ENCODE measurements around the gene PLCB3. TPM values are rescaled to one million over a fixed set of nuclear protein-coding genes. Genes with fewer than 3 reads are reported as not detected.

The PLCB3 gene
- total RNA-seq, 1 experiment from 2014 or later = 41.2 TPM

DNA sequence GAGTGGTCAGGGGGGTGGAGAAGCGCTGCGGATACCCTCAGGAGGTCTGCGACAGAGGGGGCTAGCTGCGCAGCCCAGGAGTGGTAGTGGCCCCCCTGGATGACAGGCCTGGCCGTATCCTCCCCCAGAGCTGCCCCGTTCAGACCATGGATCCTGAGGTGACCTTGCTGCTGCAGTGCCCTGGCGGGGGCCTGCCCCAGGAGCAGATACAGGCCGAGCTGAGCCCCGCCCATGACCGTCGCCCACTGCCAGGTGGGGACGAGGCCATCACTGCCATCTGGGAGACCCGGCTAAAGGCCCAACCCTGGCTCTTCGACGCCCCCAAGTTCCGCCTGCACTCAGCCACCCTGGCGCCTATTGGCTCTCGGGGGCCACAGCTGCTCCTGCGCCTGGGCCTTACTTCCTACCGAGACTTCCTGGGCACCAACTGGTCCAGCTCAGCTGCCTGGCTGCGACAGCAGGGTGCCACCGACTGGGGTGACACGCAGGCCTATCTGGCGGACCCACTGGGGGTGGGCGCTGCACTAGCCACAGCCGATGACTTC, 24.8 kb upstream of the PLCB3 start:
- H3K4me1 ChIP-seq (ENCODE audit: control insufficient read depth, insufficient read depth, low read length) = peaks cover 23% of the 10 kb centered on the region
- H3K27ac ChIP-seq (ENCODE audit: low read length) = peak overlapping the region; percentile 90
- intact Hi-C loops (cut with micrococcal nuclease; ENCODE audit: unreplicated experiment) = no loop called here
- no peak for TF ChIP-seq TCF7L2 (IDR thresholded peaks at IDR 0.05; ENCODE audit: low read depth, low read length)
- no peak for TF ChIP-seq POLR2AphosphoS5 (IDR thresholded peaks at IDR 0.05; ENCODE audit: low read depth, low read length)
- TF ChIP-seq, protein P1, sequence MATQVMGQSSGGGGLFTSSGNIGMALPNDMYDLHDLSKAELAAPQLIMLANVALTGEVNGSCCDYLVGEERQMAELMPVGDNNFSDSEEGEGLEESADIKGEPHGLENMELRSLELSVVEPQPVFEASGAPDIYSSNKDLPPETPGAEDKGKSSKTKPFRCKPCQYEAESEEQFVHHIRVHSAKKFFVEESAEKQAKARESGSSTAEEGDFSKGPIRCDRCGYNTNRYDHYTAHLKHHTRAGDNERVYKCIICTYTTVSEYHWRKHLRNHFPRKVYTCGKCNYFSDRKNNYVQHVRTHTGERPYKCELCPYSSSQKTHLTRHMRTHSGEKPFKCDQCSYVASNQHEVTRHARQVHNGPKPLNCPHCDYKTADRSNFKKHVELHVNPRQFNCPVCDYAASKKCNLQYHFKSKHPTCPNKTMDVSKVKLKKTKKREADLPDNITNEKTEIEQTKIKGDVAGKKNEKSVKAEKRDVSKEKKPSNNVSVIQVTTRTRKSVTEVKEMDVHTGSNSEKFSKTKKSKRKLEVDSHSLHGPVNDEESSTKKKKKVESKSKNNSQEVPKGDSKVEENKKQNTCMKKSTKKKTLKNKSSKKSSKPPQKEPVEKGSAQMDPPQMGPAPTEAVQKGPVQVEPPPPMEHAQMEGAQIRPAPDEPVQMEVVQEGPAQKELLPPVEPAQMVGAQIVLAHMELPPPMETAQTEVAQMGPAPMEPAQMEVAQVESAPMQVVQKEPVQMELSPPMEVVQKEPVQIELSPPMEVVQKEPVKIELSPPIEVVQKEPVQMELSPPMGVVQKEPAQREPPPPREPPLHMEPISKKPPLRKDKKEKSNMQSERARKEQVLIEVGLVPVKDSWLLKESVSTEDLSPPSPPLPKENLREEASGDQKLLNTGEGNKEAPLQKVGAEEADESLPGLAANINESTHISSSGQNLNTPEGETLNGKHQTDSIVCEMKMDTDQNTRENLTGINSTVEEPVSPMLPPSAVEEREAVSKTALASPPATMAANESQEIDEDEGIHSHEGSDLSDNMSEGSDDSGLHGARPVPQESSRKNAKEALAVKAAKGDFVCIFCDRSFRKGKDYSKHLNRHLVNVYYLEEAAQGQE (IDR thresholded peaks at IDR 0.05; ENCODE audit: insufficient read depth in 1 of 2, low read depth in 2 of 2, low read length in 1 of 2) = no peak
- TF ChIP-seq, protein P2, sequence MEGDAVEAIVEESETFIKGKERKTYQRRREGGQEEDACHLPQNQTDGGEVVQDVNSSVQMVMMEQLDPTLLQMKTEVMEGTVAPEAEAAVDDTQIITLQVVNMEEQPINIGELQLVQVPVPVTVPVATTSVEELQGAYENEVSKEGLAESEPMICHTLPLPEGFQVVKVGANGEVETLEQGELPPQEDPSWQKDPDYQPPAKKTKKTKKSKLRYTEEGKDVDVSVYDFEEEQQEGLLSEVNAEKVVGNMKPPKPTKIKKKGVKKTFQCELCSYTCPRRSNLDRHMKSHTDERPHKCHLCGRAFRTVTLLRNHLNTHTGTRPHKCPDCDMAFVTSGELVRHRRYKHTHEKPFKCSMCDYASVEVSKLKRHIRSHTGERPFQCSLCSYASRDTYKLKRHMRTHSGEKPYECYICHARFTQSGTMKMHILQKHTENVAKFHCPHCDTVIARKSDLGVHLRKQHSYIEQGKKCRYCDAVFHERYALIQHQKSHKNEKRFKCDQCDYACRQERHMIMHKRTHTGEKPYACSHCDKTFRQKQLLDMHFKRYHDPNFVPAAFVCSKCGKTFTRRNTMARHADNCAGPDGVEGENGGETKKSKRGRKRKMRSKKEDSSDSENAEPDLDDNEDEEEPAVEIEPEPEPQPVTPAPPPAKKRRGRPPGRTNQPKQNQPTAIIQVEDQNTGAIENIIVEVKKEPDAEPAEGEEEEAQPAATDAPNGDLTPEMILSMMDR (IDR thresholded peaks at IDR 0.05) = no peak
- TF ChIP-seq SIN3A (IDR thresholded peaks at IDR 0.05; ENCODE audit: borderline replicate concordance, insufficient read depth, low read depth, low read length) = no peak; the same call in 1 of the 2 replicates
- in situ Hi-C loops (cut with HindIII; ENCODE audit: low pct_unique_long_range_greater_than_20kb, low sequenced_read_pairs) = no loop called here
- H3K36me3 ChIP-seq (ENCODE audit: control insufficient read depth, insufficient read depth, low read length) = peaks cover 2% of the 10 kb centered on the region
- DNase-seq (ENCODE audit: low read depth, low spot score) (no peak), ATAC-seq (peak; percentile 56)
- no peaks in the 10 kb centered on the region for H3K27me3 ChIP-seq (ENCODE audit: control insufficient read depth, insufficient read depth, low read length)
- H3K9me3 ChIP-seq (ENCODE audit: control insufficient read depth, insufficient read depth, low read depth, low read length) = no peaks in the 10 kb centered on the region
- BruUV-seq (replicated peaks) = TSS peak; percentile 88
- POLR2A ChIA-PET = interaction anchor here (0.6 kb wide), 2 partner anchors 48 to 64 kb away, joined by 4 to 5 read pairs; no protein-coding TSS in a partner anchor
- H3K4me3 ChIP-seq (ENCODE audit: low read depth in 2 of 2, low read length in 2 of 2) = peak overlapping the region; percentile 76 to 86
- CTCF ChIA-PET = no interaction called here

DNA sequence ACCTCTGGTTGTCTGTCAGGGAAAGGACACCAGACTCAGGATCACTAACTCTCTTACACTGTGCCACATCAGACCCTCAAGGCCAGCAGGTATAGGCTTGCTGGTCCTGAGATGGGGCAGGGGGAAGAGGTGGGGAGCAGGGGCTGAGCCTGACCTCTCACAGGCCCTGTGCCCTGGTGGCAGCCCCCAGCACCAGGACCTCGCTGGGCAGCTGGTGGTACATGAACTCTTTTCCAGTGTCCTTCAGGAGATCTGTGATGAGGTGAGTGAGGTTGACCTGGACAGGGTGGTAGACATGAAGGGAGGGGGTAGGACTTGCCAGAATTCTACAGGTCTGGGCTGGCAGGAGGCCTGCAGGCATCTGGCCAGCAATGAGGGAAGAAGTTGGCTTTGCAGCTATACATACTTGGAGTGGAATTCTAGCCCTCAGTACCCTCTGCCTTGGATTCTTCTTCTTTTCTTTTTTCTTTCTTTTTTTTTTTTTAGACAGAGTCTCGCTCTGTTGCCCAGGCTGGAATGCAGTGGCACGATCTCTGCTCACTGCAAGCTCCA, 23.8 kb upstream of the PLCB3 start:
- DNase-seq (ENCODE audit: low read depth, low spot score) = no peak
- CTCF ChIA-PET = interaction anchor here (0.6 kb wide), 1 partner anchor 23 kb away, joined by 5 read pairs; no protein-coding TSS in a partner anchor
- H3K4me3 ChIP-seq (ENCODE audit: low read depth in 2 of 2, low read length in 2 of 2) = peak overlapping the region; percentile 76 to 86
- H3K4me1 ChIP-seq (ENCODE audit: control insufficient read depth, insufficient read depth, low read length) = peaks cover 32% of the 10 kb centered on the region
- no peak for ATAC-seq
- in situ Hi-C loops (cut with HindIII; ENCODE audit: low pct_unique_long_range_greater_than_20kb, low sequenced_read_pairs) = no loop called here
- no TSS peak for BruUV-seq (replicated peaks)
- no peak for TF ChIP-seq TCF7L2 (IDR thresholded peaks at IDR 0.05; ENCODE audit: low read depth, low read length)
- no peak for TF ChIP-seq POLR2AphosphoS5 (IDR thresholded peaks at IDR 0.05; ENCODE audit: low read depth, low read length)
- TF ChIP-seq, protein P1 (IDR thresholded peaks at IDR 0.05; ENCODE audit: insufficient read depth in 1 of 2, low read depth in 2 of 2, low read length in 1 of 2) = no peak
- TF ChIP-seq, protein P2 (IDR thresholded peaks at IDR 0.05) = no peak
- TF ChIP-seq SIN3A (IDR thresholded peaks at IDR 0.05; ENCODE audit: borderline replicate concordance, insufficient read depth, low read depth, low read length) = no peak
- H3K36me3 ChIP-seq (ENCODE audit: control insufficient read depth, insufficient read depth, low read length) = peaks cover 2% of the 10 kb centered on the region
- no peaks in the 10 kb centered on the region for H3K9me3 ChIP-seq (ENCODE audit: control insufficient read depth, insufficient read depth, low read depth, low read length)
- no peaks in the 10 kb centered on the region for H3K27me3 ChIP-seq (ENCODE audit: control insufficient read depth, insufficient read depth, low read length)
- intact Hi-C loops (cut with micrococcal nuclease; ENCODE audit: unreplicated experiment) = no loop called here
- peak overlapping the region; percentile 90 for H3K27ac ChIP-seq (ENCODE audit: low read length)
- POLR2A ChIA-PET = interaction anchor here (0.6 to 0.8 kb wide), 2 partner anchors 14 to 47 kb away, joined by 4 to 9 read pairs; no protein-coding TSS in a partner anchor

Measured in Panc1 (cell line).